ENCODE measurements around the gene NAE1. TPM values are rescaled to one million over a fixed set of nuclear protein-coding genes. Genes with fewer than 3 reads are reported as not detected.
A peak's percentile ranks its signal among the peaks of the same experiment; 100 is the strongest.
"Not testable (repeated sequence)": the region's sequence is repeated elsewhere in the genome, so short reads cannot be mapped to it uniquely, and the experiment has no call there.

Gene NAE1
- total RNA-seq = 113 TPM

- peak; percentile 77 for DNase-seq
Observed at GRCh38 chr16:66830422-66831404, at the start of gene NAE1. TSS of gene NAE1 (minus strand) at chr16:66830976. CDS start at chr16:66830899, 77 bp downstream.

GRCh38 chr16:66878067-66878466 is 47.3 kb upstream of the NAE1 start:
- DNase-seq = no peak

GRCh38 chr16:66874079-66874775 is 43.5 kb upstream of the NAE1 start:
- DNase-seq = no peak

- no peak for DNase-seq
Observed at GRCh38 chr16:66873685-66874055, 42.9 kb upstream of the NAE1 start.

- peak; percentile 86 for DNase-seq
Observed at GRCh38 chr16:66872943-66873684, 42.3 kb upstream of the NAE1 start.

- no peak for DNase-seq
Observed at GRCh38 chr16:66872559-66872942, 41.8 kb upstream of the NAE1 start.

- DNase-seq = no peak
Observed at GRCh38 chr16:66871840-66872239, 41.1 kb upstream of the NAE1 start.

GRCh38 chr16:66871363-66871762 is 40.6 kb upstream of the NAE1 start:
- DNase-seq = not testable (repeated sequence)

GRCh38 chr16:66869424-66869823 is 38.6 kb upstream of the NAE1 start:
- no peak for DNase-seq

- no peak for DNase-seq
Observed at GRCh38 chr16:66863707-66864106, 32.9 kb upstream of the NAE1 start.

GRCh38 chr16:66862023-66862520 is 31.3 kb upstream of the NAE1 start:
- no peak for DNase-seq

- DNase-seq = no peak
Observed at GRCh38 chr16:66859397-66860068, 28.8 kb upstream of the NAE1 start.

GRCh38 chr16:66858740-66859396 is 28.1 kb upstream of the NAE1 start:
- no peak for DNase-seq

GRCh38 chr16:66857437-66857836 is 26.7 kb upstream of the NAE1 start:
- DNase-seq = no peak

GRCh38 chr16:66856801-66857200 is 26.0 kb upstream of the NAE1 start:
- DNase-seq = no peak

- no peak for DNase-seq
Observed at GRCh38 chr16:66856184-66856730, 25.5 kb upstream of the NAE1 start.

GRCh38 chr16:66853261-66854139 is 22.7 kb upstream of the NAE1 start:
- DNase-seq = no peak

- no peak for DNase-seq
Observed at GRCh38 chr16:66851166-66851964, 20.6 kb upstream of the NAE1 start.

Measured in occipital lobe (tissue), 2 donors.